KMS-11 (cell line): ENCODE data around the gene PTPRU.

Source experiments
- H2AFZ ChIP-seq: fragments of 200-600 bp; sonication (generic); 2 replicates; pipeline ENCODE4 v1.6.1; 2016; ENCODE audit warnings: antibody characterized with exemption, mixed run types, low read depth
- H3K27ac ChIP-seq: fragments of 200-600 bp; sonication (generic); 2 replicates; pipeline ENCODE4 v1.6.1; 2016; ENCODE audit warnings: mild to moderate bottlenecking, mixed run types
- H3K27me3 ChIP-seq: fragments of 200-600 bp; sonication (generic); 2 replicates; pipeline ENCODE4 v1.6.1; 2017; ENCODE audit warnings: mild to moderate bottlenecking, low read depth, mixed run types, moderate library complexity; ENCODE audit not compliant: insufficient read depth
- H3K36me3 ChIP-seq: fragments of 200-600 bp; sonication (generic); 2 replicates; pipeline ENCODE4 v1.6.1; 2017; ENCODE audit warnings: mild to moderate bottlenecking, mixed run types; ENCODE audit not compliant: insufficient read depth
- H3K4me1 ChIP-seq: fragments of 200-600 bp; sonication (generic); 2 replicates; pipeline ENCODE4 v1.6.1; 2016; ENCODE audit warnings: mild to moderate bottlenecking, low read depth, mixed run types; ENCODE audit not compliant: poor library complexity, severe bottlenecking
- H3K4me2 ChIP-seq: fragments of 200-600 bp; sonication (generic); 2 replicates; pipeline ENCODE4 v1.7.0; 2016; ENCODE audit warnings: mild to moderate bottlenecking, mixed run types
- H3K4me3 ChIP-seq: fragments of 200-600 bp; sonication (generic); IDR thresholded peaks from 2 replicates; pipeline ENCODE4 v1.6.1; 2017; ENCODE audit warnings: low read depth, low read length, mixed read lengths; ENCODE audit not compliant: insufficient read depth
- H3K79me2 ChIP-seq: fragments of 200-600 bp; sonication (generic); 2 replicates; pipeline ENCODE4 v1.6.1; 2016; ENCODE audit warnings: low read depth, mixed run types; ENCODE audit not compliant: insufficient read depth
- H3K9ac ChIP-seq: fragments of 200-600 bp; sonication (generic); 2 replicates; pipeline ENCODE4 v1.6.1; 2016; ENCODE audit warnings: mild to moderate bottlenecking, mixed run types
- H4K20me1 ChIP-seq: fragments of 200-600 bp; sonication (generic); 2 replicates; pipeline ENCODE4 v1.6.1; 2016; ENCODE audit warnings: mild to moderate bottlenecking, mixed run types; ENCODE audit not compliant: insufficient read depth
- TF ChIP-seq, protein P1 (sequence below): fragments of 200-600 bp; sonication (generic); conservative IDR thresholded peaks from 2 replicates; pipeline ENCODE4 v1.6.1; 2017; ENCODE audit warnings: low read depth, mild to moderate bottlenecking, antibody characterized with exemption, low read length, moderate library complexity, mixed read lengths

The PTPRU gene

GRCh38 chr1:29364101-29364678 lies 127.9 kb downstream of the PTPRU start:
- Histone ChIP-seq H3K4me3 (no peak overlapping the region), H3K27me3 (peaks cover 32% of the 10 kb centered on the region; the same call in 1 of the 2 replicates), H3K4me2 (no peak overlapping the region), H4K20me1 (no peaks in the 10 kb centered on the region), H3K27ac (no peak overlapping the region), H3K36me3 (no peaks in the 10 kb centered on the region), H2AFZ (no peak overlapping the region), H3K9ac (no peak overlapping the region), H3K79me2 (no peaks in the 10 kb centered on the region), H3K4me1 (no peaks in the 10 kb centered on the region)
- TF ChIP-seq, protein P1, sequence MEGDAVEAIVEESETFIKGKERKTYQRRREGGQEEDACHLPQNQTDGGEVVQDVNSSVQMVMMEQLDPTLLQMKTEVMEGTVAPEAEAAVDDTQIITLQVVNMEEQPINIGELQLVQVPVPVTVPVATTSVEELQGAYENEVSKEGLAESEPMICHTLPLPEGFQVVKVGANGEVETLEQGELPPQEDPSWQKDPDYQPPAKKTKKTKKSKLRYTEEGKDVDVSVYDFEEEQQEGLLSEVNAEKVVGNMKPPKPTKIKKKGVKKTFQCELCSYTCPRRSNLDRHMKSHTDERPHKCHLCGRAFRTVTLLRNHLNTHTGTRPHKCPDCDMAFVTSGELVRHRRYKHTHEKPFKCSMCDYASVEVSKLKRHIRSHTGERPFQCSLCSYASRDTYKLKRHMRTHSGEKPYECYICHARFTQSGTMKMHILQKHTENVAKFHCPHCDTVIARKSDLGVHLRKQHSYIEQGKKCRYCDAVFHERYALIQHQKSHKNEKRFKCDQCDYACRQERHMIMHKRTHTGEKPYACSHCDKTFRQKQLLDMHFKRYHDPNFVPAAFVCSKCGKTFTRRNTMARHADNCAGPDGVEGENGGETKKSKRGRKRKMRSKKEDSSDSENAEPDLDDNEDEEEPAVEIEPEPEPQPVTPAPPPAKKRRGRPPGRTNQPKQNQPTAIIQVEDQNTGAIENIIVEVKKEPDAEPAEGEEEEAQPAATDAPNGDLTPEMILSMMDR = no peak

DNA sequence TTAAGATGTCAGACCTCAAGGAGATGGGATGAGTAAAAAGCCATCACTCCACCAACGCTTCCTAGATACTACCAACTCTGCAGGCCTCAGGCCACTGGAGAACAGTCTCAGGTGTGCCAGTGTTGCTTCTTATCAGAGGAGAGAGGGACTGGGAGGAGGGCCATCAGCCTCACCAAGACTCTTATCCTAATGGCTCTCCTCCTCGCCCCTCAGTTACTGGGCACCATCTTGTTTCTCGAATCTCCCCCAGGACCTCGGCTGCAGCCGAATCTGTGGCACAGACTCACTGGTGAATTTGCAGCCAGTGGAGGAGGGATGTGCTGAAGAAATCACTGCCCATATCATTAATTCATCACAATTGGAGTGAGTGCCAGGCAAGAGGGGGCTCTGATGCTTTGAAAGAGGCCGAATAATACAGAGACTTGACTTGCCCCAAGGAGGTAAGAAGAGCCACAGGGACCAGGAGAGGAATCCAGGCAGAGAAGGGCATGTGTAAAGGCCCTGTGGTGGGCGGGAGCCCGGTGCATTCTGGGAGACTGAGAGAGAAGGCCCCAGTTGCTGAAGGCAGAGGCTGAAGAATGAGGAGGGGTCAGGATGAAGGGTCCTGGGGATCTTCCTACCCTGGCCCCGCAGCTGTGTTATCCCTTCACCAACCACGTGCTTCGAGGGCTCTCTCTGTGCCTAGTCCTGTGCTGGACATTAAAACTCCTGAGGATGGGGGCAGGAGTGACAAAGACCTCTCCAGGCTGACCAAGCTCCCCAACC lies 129.8 kb downstream of the PTPRU start:
- H3K36me3 ChIP-seq = no peaks in the 10 kb centered on the region
- H4K20me1 ChIP-seq = no peaks in the 10 kb centered on the region
- TF ChIP-seq, protein P1 = no peak
- H2AFZ ChIP-seq = no peak overlapping the region
- H3K79me2 ChIP-seq = no peaks in the 10 kb centered on the region
- H3K4me2 ChIP-seq = no peak overlapping the region
- H3K27ac ChIP-seq = no peak overlapping the region
- H3K4me3 ChIP-seq = no peak overlapping the region
- H3K9ac ChIP-seq = no peak overlapping the region
- peaks cover 25% of the 10 kb centered on the region; the same call in 1 of the 2 replicates for H3K27me3 ChIP-seq
- no peaks in the 10 kb centered on the region for H3K4me1 ChIP-seq

GRCh38 chr1:29368936-29369932 lies 132.9 kb downstream of the PTPRU start:
- Histone ChIP-seq H2AFZ (no peak overlapping the region), H3K27me3 (peaks cover 13% of the 10 kb centered on the region; the same call in 1 of the 2 replicates), H3K36me3 (no peaks in the 10 kb centered on the region), H4K20me1 (no peaks in the 10 kb centered on the region), H3K79me2 (no peaks in the 10 kb centered on the region), H3K4me1 (no peaks in the 10 kb centered on the region), H3K4me2 (no peak overlapping the region), H3K4me3 (no peak overlapping the region), H3K9ac (no peak overlapping the region), H3K27ac (no peak overlapping the region)
- TF ChIP-seq, protein P1 = no peak

- Histone ChIP-seq H3K4me1 (no peaks in the 10 kb centered on the region), H3K36me3 (no peaks in the 10 kb centered on the region), H3K27me3 (peaks cover 13% of the 10 kb centered on the region; the same call in 1 of the 2 replicates), H4K20me1 (no peaks in the 10 kb centered on the region), H3K4me3 (no peak overlapping the region), H3K9ac (no peak overlapping the region), H2AFZ (no peak overlapping the region), H3K27ac (no peak overlapping the region), H3K79me2 (no peaks in the 10 kb centered on the region), H3K4me2 (no peak overlapping the region)
- TF ChIP-seq, protein P1 = no peak
Measured at GRCh38 chr1:29370067-29370466, 133.7 kb downstream of the PTPRU start.
